CD4-positive, alpha-beta memory T cell (primary cell): Measurements from ENCODE around the gene NCKAP5. TPM values are rescaled to one million over a fixed set of nuclear protein-coding genes. Genes with fewer than 3 reads are reported as not detected.

Experiments
- CTCF ChIA-PET: fragments of 350-600 bp; sonication (Branson Sonifier 250); formaldehyde crosslinking; loops from one replicate; lab custom pipeline; 2021; ENCODE audit warnings: inconsistent platforms; ENCODE audit not compliant: partially characterized antibody; lab: Charles Lee
- POLR2A ChIA-PET: fragments of 350-600 bp; sonication (Branson Sonifier 250); formaldehyde crosslinking; loops from one replicate; lab custom pipeline; 2021; ENCODE audit not compliant: partially characterized antibody; lab: Charles Lee
- DNase-seq, 5 donors: peaks; one replicate each; pipeline versions ENCODE4 v3.0.0 to v3.0.0-alpha.2; 2020 to 2022; ENCODE audit warnings: mixed read lengths in 1 of 5
- H3K27ac ChIP-seq: one replicate; pipeline ENCODE4 v1.7.0; 2013; ENCODE audit warnings: low read depth, low read length
- H3K27me3 ChIP-seq: 2 replicates; pipeline ENCODE4 v1.7.0; 2013; ENCODE audit warnings: mild to moderate bottlenecking, low read length, moderate library complexity; ENCODE audit not compliant: insufficient read depth
- H3K36me3 ChIP-seq: 2 replicates; pipeline ENCODE4 v1.7.0; 2013; ENCODE audit warnings: mild to moderate bottlenecking, low read length, moderate library complexity; ENCODE audit not compliant: insufficient read depth
- H3K4me1 ChIP-seq: 2 replicates; pipeline ENCODE4 v1.7.0; 2013; ENCODE audit warnings: mild to moderate bottlenecking, low read length, moderate library complexity; ENCODE audit not compliant: insufficient read depth
- H3K4me3 ChIP-seq, 2 donors: one replicate each; pipeline ENCODE4 v1.7.0; 2013; ENCODE audit warnings: low read length in 2 of 2, mild to moderate bottlenecking in 1 of 2
- H3K9me3 ChIP-seq, 2 donors: one replicate each; pipeline ENCODE4 v1.7.0; 2013; ENCODE audit warnings: low read length in 2 of 2, control low read depth in 1 of 2; ENCODE audit not compliant: control insufficient read depth in 1 of 2
- H3K27ac Mint-ChIP-seq, 7 donors: one replicate each; pipeline ENCODE4 v1.8.0; 2020 to 2021; ENCODE audit warnings: mixed read lengths in 7 of 7, mild to moderate bottlenecking in 6 of 7, inconsistent platforms in 3 of 7, moderate library complexity in 3 of 7
- H3K27me3 Mint-ChIP-seq, 2 donors: one replicate each; pipeline ENCODE4 v1.8.0; 2020 to 2021; ENCODE audit warnings: mixed read lengths in 2 of 2
- H3K36me3 Mint-ChIP-seq, 2 donors: one replicate each; pipeline ENCODE4 v1.8.0; 2020 to 2021; ENCODE audit warnings: mixed read lengths in 2 of 2, inconsistent platforms in 1 of 2, mild to moderate bottlenecking in 1 of 2
- H3K4me1 Mint-ChIP-seq, 4 donors: one replicate each; pipeline ENCODE4 v1.8.0; 2020 to 2021; ENCODE audit warnings: mixed read lengths in 4 of 4, mild to moderate bottlenecking in 1 of 4
- H3K4me3 Mint-ChIP-seq, 8 donors: one replicate each; pipeline ENCODE4 v1.8.0; 2020 to 2021; ENCODE audit warnings: mixed read lengths in 8 of 8, mild to moderate bottlenecking in 7 of 8, moderate library complexity in 6 of 8, inconsistent platforms in 3 of 8
- H3K9me3 Mint-ChIP-seq, 8 donors: one replicate each; pipeline ENCODE4 v1.8.0; 2020 to 2021; ENCODE audit warnings: mixed read lengths in 8 of 8, mild to moderate bottlenecking in 5 of 8, inconsistent platforms in 3 of 8, moderate library complexity in 1 of 8
- intact Hi-C: fragments of 100-400 bp; cut with micrococcal nuclease; formaldehyde crosslinking; loops from one replicate; pipeline ENCODE4 v1.15.1; 2023
- polyA plus RNA-seq, 2 donors: library from polyadenylated mRNA; unstranded; fragments of 300-500 nt; fragmentation: Illumina TruSeq; gene quantifications; one replicate each; pipeline ENCODE4 v1.2.3, GENCODE V29; 2021
- total RNA-seq, 2 experiments: library from RNA; stranded (reverse); gene quantifications; one replicate each; pipeline ENCODE4 v1.2.3, GENCODE V29; 2021

Gene NCKAP5
- total and polyA plus RNA-seq, 4 experiments from 2014 or later = not detected

DNA sequence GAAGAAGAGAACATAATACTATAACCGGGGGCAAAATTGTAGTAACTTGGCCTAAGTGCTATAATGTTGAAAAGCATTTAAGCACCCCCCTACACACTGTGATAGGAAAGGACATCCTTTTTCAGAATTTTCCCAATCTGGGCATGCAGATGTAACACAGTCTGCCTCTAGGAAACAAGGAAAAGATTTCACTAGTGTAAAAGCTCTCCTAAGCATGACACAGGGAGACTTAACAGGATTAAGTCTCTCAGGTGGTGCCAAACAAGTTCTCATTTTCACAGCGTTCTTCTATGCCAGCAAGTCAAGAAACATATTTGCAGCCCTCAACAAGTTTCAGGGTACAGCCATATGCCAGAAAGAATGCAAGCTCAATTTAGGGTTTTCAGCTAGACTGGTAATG, 53.0 kb downstream of the NCKAP5 start:
- Histone ChIP-seq H3K27ac (no peak overlapping the region), H3K4me1 (no peaks in the 10 kb centered on the region), H3K9me3 (no peaks in the 10 kb centered on the region), H3K4me3 (no peak overlapping the region), H3K27me3 (no peaks in the 10 kb centered on the region), H3K36me3 (no peaks in the 10 kb centered on the region)
- intact Hi-C loops = no loop called here
- ChIA-PET POLR2A (no interaction called here), CTCF (no interaction called here)
- Mint-ChIP-seq H3K27ac (no peak overlapping the region), H3K4me3 (no peak overlapping the region), H3K4me1 (no peaks in the 10 kb centered on the region), H3K27me3 (no peaks in the 10 kb centered on the region), H3K9me3 (no peaks in the 10 kb centered on the region), H3K36me3 (no peaks in the 10 kb centered on the region)
- no peak for DNase-seq

DNA sequence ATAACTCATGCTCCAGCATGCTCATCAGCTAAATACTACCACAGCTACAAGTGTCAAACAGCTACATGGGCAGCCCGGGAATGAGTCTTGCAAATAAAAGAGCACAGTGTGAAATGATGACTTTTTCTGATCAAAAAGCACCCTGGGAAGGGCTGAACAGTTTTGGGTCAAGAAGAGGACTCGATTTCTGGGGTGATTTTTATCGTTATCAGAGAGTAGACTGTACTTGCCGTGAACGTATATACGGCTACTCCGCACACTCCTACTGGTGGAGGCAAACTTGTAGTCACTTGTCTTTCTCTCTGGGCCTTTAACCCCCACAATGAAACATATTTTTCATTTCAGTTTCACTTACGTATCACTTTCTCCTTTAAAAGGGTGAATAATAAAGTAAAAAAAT, 54.4 kb downstream of the NCKAP5 start:
- Histone ChIP-seq H3K36me3 (no peaks in the 10 kb centered on the region), H3K27me3 (no peaks in the 10 kb centered on the region), H3K4me3 (no peak overlapping the region), H3K4me1 (no peaks in the 10 kb centered on the region), H3K27ac (no peak overlapping the region), H3K9me3 (no peaks in the 10 kb centered on the region)
- Mint-ChIP-seq H3K4me3 (no peak overlapping the region), H3K27me3 (no peaks in the 10 kb centered on the region), H3K9me3 (peaks cover 0 to 3% (median 0%) of the 10 kb centered on the region in 8 donors), H3K4me1 (no peaks in the 10 kb centered on the region), H3K36me3 (no peaks in the 10 kb centered on the region), H3K27ac (no peak overlapping the region)
- POLR2A ChIA-PET = no interaction called here
- CTCF ChIA-PET = no interaction called here
- intact Hi-C loops = no loop called here
- DNase-seq = no peak

DNA sequence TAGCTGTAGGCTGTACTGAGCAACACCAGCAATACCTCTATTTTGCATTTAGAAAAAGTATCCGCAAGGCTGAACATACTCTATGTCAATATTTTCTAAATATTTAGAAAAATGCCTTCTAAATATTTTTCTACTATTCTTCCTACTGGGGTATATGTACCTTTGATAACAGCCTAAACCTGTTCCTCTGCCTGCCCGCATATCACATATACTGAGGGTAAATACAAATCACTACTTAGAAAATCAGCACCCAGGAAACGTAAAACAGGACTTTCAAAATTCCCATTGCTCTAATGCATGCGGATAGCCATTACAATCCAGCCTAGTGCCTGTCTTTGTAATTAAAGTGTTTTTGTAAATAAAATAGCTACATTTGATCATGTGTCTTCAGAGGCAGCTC, 56.1 kb downstream of the NCKAP5 start:
- intact Hi-C loops = no loop called here
- Histone ChIP-seq H3K36me3 (no peaks in the 10 kb centered on the region), H3K4me1 (no peaks in the 10 kb centered on the region), H3K9me3 (no peaks in the 10 kb centered on the region), H3K27me3 (no peaks in the 10 kb centered on the region), H3K4me3 (no peak overlapping the region), H3K27ac (no peak overlapping the region)
- ChIA-PET CTCF (no interaction called here), POLR2A (no interaction called here)
- Mint-ChIP-seq H3K36me3 (no peaks in the 10 kb centered on the region), H3K9me3 (peaks cover 0 to 6% (median 0%) of the 10 kb centered on the region in 8 donors), H3K27me3 (no peaks in the 10 kb centered on the region), H3K4me1 (no peaks in the 10 kb centered on the region), H3K4me3 (no peak overlapping the region), H3K27ac (no peak overlapping the region)
- no peak for DNase-seq

DNA sequence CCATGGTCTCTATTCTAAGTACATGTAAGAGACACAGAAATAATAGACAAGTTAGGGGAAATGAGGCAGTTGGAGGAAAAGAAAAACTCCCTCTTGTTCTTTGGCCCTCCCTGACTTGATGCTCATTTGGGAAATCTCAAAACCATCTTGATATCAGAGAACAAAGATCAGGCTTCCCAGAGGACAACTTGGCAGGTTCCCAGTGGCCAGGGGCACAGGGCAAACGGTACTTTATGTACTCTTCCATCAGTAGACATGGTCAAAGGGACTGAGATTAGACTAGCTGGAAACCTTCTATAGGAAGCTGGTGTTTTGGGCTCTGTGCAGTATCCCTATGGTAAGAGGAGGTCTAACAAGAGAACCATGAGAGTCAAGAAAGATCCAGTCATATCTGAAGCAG, 56.6 kb downstream of the NCKAP5 start:
- ChIA-PET CTCF (no interaction called here), POLR2A (no interaction called here)
- no peak overlapping the region for H3K4me3 Mint-ChIP-seq
- Histone ChIP-seq H3K27me3 (no peaks in the 10 kb centered on the region), H3K27ac (no peak overlapping the region), H3K9me3 (no peaks in the 10 kb centered on the region), H3K4me3 (no peak overlapping the region), H3K36me3 (no peaks in the 10 kb centered on the region), H3K4me1 (no peaks in the 10 kb centered on the region)
- intact Hi-C loops = no loop called here
- no peak for DNase-seq
- H3K27me3 Mint-ChIP-seq = no peaks in the 10 kb centered on the region
- no peaks in the 10 kb centered on the region for H3K36me3 Mint-ChIP-seq
- peaks cover 0 to 6% (median 0%) of the 10 kb centered on the region in 8 donors for H3K9me3 Mint-ChIP-seq
- H3K27ac Mint-ChIP-seq = no peak overlapping the region
- H3K4me1 Mint-ChIP-seq = no peaks in the 10 kb centered on the region

DNA sequence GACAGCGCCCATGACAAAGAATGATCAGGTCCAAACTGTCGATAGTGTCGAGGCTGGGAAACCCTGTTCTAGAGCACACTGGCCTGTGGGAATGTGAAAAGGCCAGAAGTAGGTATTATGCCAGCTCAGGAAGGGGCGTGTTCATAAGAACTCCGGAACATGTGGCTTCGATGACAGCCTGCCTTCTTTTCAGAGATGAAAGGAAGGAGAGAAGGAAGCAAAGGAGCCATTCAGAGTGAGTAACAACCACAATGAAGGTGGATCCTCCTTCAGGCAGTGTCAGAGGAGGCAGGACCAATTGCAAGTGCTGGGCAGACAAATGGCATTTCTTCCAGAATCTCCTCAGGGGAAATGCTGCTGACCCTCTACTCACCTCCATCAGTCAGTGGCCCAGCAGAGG, 58.5 kb downstream of the NCKAP5 start:
- ChIA-PET CTCF (no interaction called here), POLR2A (no interaction called here)
- H3K27me3 ChIP-seq = no peaks in the 10 kb centered on the region
- intact Hi-C loops = no loop called here
- DNase-seq = no peak
- no peak overlapping the region for H3K27ac ChIP-seq
- Mint-ChIP-seq H3K36me3 (no peaks in the 10 kb centered on the region), H3K27me3 (no peaks in the 10 kb centered on the region), H3K4me3 (no peak overlapping the region), H3K27ac (no peak overlapping the region), H3K4me1 (no peaks in the 10 kb centered on the region), H3K9me3 (peaks cover 0 to 6% (median 0%) of the 10 kb centered on the region in 8 donors)
- no peaks in the 10 kb centered on the region for H3K4me1 ChIP-seq
- H3K36me3 ChIP-seq = no peaks in the 10 kb centered on the region
- H3K4me3 ChIP-seq = no peak overlapping the region
- H3K9me3 ChIP-seq = no peaks in the 10 kb centered on the region

DNA sequence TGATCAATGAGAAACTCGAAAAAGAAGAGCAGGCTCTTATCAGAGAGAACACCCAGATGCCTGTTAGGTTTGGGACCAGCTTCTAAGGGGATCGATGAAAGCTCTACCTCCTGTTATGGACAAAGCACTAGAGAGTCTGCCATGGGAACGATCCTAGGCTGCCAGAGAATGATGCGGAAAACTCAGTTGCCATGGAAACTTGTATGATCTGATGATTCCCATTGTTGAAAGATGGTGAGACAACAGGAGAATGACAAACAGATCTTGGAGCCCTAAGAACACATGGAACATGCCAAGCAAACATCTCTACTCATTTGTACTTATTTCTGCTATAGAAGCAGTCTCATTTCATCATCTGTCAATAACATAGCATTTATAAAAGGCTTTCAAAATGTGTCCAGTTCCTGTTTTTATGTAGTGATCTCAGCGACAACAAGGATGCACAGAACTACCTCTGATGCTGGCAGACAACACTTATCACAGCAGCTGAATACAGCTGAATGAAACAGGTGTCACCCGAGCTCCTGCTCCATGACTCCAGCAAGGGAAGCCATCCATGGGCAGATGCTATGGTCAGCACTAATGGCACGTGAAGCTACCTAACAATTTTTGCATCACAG, 59.6 kb downstream of the NCKAP5 start:
- Histone ChIP-seq H3K9me3 (no peaks in the 10 kb centered on the region), H3K4me1 (no peaks in the 10 kb centered on the region), H3K27ac (no peak overlapping the region), H3K4me3 (no peak overlapping the region), H3K36me3 (no peaks in the 10 kb centered on the region), H3K27me3 (no peaks in the 10 kb centered on the region)
- Mint-ChIP-seq H3K27ac (no peak overlapping the region), H3K36me3 (no peaks in the 10 kb centered on the region), H3K27me3 (no peaks in the 10 kb centered on the region), H3K4me3 (no peak overlapping the region), H3K9me3 (peaks cover 0 to 6% (median 0%) of the 10 kb centered on the region in 8 donors), H3K4me1 (no peaks in the 10 kb centered on the region)
- ChIA-PET CTCF (no interaction called here), POLR2A (no interaction called here)
- no peak for DNase-seq
- intact Hi-C loops = no loop called here

DNA sequence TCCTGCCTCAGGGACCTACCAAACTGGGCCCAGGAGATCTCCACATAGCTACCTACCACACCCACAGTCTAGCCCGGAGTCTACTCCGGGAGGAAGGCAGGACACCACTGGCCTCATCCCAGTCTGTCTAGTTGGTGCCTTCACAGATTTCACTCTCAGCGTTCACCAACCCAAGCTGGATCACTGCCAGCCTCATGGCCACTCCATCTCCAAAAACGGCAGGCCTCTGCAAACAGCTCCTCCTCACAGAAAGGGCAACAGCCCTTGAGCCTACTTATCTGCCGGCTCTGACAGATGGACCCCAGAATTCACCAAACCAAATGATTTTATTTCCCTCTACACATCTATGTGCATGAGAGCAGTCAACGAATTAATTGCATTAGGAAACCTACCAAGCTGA, 61.3 kb downstream of the NCKAP5 start:
- no peaks in the 10 kb centered on the region for H3K27me3 ChIP-seq
- H3K4me1 ChIP-seq = no peaks in the 10 kb centered on the region
- no peak overlapping the region for H3K27ac Mint-ChIP-seq
- no peaks in the 10 kb centered on the region for H3K27me3 Mint-ChIP-seq
- intact Hi-C loops = no loop called here
- H3K4me1 Mint-ChIP-seq = no peaks in the 10 kb centered on the region
- no peaks in the 10 kb centered on the region for H3K36me3 Mint-ChIP-seq
- POLR2A ChIA-PET = no interaction called here
- no peaks in the 10 kb centered on the region for H3K9me3 ChIP-seq
- no peak for DNase-seq
- H3K27ac ChIP-seq = no peak overlapping the region
- CTCF ChIA-PET = no interaction called here
- no peak overlapping the region for H3K4me3 Mint-ChIP-seq
- no peaks in the 10 kb centered on the region for H3K36me3 ChIP-seq
- peaks cover 0 to 6% (median 0%) of the 10 kb centered on the region in 8 donors for H3K9me3 Mint-ChIP-seq
- no peak overlapping the region for H3K4me3 ChIP-seq
